ENCODE measurements around the gene ZNF823.

GRCh38 chr19:11721681-11722080, 17.1 kb downstream of the ZNF823 start:
- TF ChIP-seq CTCF (IDR thresholded peaks at IDR 0.05) (no peak), ZFX (IDR thresholded peaks at IDR 0.05; ENCODE audit: borderline replicate concordance) (no peak)
